Psoas muscle (tissue), 8 donors: ENCODE measurements around the gene CCDC88C. TPM values are rescaled to one million over a fixed set of nuclear protein-coding genes. Genes with fewer than 3 reads are reported as not detected.
A peak's percentile ranks its signal among the peaks of the same experiment; 100 is the strongest.

ENCODE experiments used
- ATAC-seq, 4 donors: fragments of 200-7000 bp; cut with Tn5 transposase; one replicate each; pipeline ENCODE4 v1.9.1; 2020; ENCODE audit warnings: moderate library complexity in 3 of 4, mild to moderate bottlenecking in 2 of 4
- DNase-seq, 2 donors: peaks; one replicate each; pipeline ENCODE4 v3.0.0-alpha.2; 2020
- H3K27ac ChIP-seq: fragments of 200-600 bp; one replicate; pipeline ENCODE4 v1.8.0; 2022
- H3K27me3 ChIP-seq, 3 donors: fragments of 200-600 bp in 1 of 3; one replicate each; pipeline versions ENCODE4 v1.6.1 to v1.8.0; 2013 to 2022; ENCODE audit warnings: low read length in 2 of 3, mild to moderate bottlenecking in 2 of 3, moderate library complexity in 1 of 3; ENCODE audit not compliant: insufficient read depth in 3 of 3
- H3K36me3 ChIP-seq, 2 donors: fragments of 200-600 bp in 1 of 2; one replicate each; pipeline versions ENCODE4 v1.6.1 to v1.8.0; 2013 to 2022; ENCODE audit warnings: low read depth in 1 of 2, mild to moderate bottlenecking in 1 of 2, moderate library complexity in 1 of 2; ENCODE audit not compliant: insufficient read depth in 1 of 2
- H3K4me1 ChIP-seq: fragments of 200-600 bp; one replicate; pipeline ENCODE4 v1.8.0; 2022
- H3K4me3 ChIP-seq: fragments of 200-600 bp; one replicate; pipeline ENCODE4 v1.8.0; 2022; ENCODE audit warnings: mild to moderate bottlenecking
- H3K9me3 ChIP-seq: fragments of 200-600 bp; one replicate; pipeline ENCODE4 v1.8.0; 2022
- CTCF ChIP-seq: fragments of 200-600 bp; IDR thresholded peaks from one replicate; pipeline ENCODE4 v1.8.0; 2022; ENCODE audit warnings: antibody characterized with exemption
- WGBS, 3 donors: extraction: QIAGEN DNeasy Blood & Tissue Kit; methylation state at CpG; one replicate each; pipeline versions ENCODE4 v1.1.6 to v1.1.7; 2013; 5-methylcytosine and 5-hydroxymethylcytosine counted together
- intact Hi-C, 2 donors: fragments of 100-400 bp; cut with DNase I; formaldehyde crosslinking; loops; one replicate each; pipeline versions ENCODE4 v1.11.0 to v1.14.2; 2022
- polyA plus RNA-seq, 3 donors: library from polyadenylated mRNA; stranded (reverse); fragments of 200-250 nt; gene quantifications; one replicate each; pipeline ENCODE4 v1.2.3, GENCODE V29; 2013
- total RNA-seq, 4 donors: library from RNA; stranded (reverse); fragmentation: NEBNext Ultra II Directional in 2 of 4; extraction: Animal tissue kit (Norgen Biotek cat#: 25700) in 2 of 4; gene quantifications; one replicate each; pipeline versions ENCODE4 v1.2.1 to v1.2.4, GENCODE V29; 2021 to 2023
- donor health status: healthy with polysubstance abuse.
- donor health status: DM: no; HTN: no; CAD: no; lungs with moderate emphysema.
- donor health status: Bipolar disorder and iron deficiency.
- donor health status: healthy.
- donor health status: DM: yes; HTN: yes; CAD: no.
- donor health status: DM: no; HTN: no; CAD: no.
- donor health status: DM: no; HTN: no; CAD: no.
- donor health status: DM: yes; HTN: yes; CAD: no.

Gene CCDC88C
- total and polyA plus RNA-seq, 7 donors: 0.49 to 3.9 (median 2.4) TPM

GRCh38 chr14:91327250-91327595 lies 90.4 kb downstream of the CCDC88C start:
- no peak for ATAC-seq
- no peaks in the 10 kb centered on the region for H3K4me1 ChIP-seq
- no peaks in the 10 kb centered on the region for H3K27me3 ChIP-seq
- no peak overlapping the region for H3K27ac ChIP-seq
- no peaks in the 10 kb centered on the region for H3K36me3 ChIP-seq
- intact Hi-C loops: no loop called here
- no peak overlapping the region for H3K4me3 ChIP-seq
- H3K9me3 ChIP-seq: no peaks in the 10 kb centered on the region
- 78 to 87% (median 79%) methylated on average over 7 of the region's 7 CpGs for WGBS, 3 donors
- no peak for DNase-seq
- no peak for TF ChIP-seq CTCF

GRCh38 chr14:91326514-91327249 lies 90.9 kb downstream of the CCDC88C start:
- Histone ChIP-seq H3K9me3 (no peaks in the 10 kb centered on the region), H3K27ac (no peak overlapping the region), H3K36me3 (no peaks in the 10 kb centered on the region), H3K4me1 (no peaks in the 10 kb centered on the region), H3K27me3 (no peaks in the 10 kb centered on the region), H3K4me3 (no peak overlapping the region)
- DNase-seq: no peak
- WGBS, 3 donors: 63 to 75% (median 74%) methylated on average over 14 of the region's 14 CpGs
- no peak for TF ChIP-seq CTCF
- ATAC-seq: no peak
- intact Hi-C loops: no loop called here

GRCh38 chr14:91324606-91325575 lies 92.7 kb downstream of the CCDC88C start:
- WGBS, 3 donors: 59 to 71% (median 63%) methylated on average over 20 of the region's 20 CpGs
- no peaks in the 10 kb centered on the region for H3K36me3 ChIP-seq
- no peak for DNase-seq
- no peaks in the 10 kb centered on the region for H3K9me3 ChIP-seq
- no peak for TF ChIP-seq CTCF
- H3K27me3 ChIP-seq: no peaks in the 10 kb centered on the region
- peak overlapping the region; percentile 47 for H3K27ac ChIP-seq
- ATAC-seq: peak in 1 of 4 donors; percentile 17
- intact Hi-C loops: loop anchor here (2.0 to 5.0 kb wide), 2 partner anchors 92 to 94 kb away; partner anchors contain the start of gene CCDC88C (in 1 of the 2)
- H3K4me3 ChIP-seq: peak overlapping the region; percentile 54
- H3K4me1 ChIP-seq: no peaks in the 10 kb centered on the region

GRCh38 chr14:91323671-91324605 lies 93.7 kb downstream of the CCDC88C start:
- Histone ChIP-seq H3K4me1 (no peaks in the 10 kb centered on the region), H3K36me3 (no peaks in the 10 kb centered on the region), H3K27me3 (no peaks in the 10 kb centered on the region), H3K4me3 (peak overlapping the region; percentile 54), H3K27ac (peak overlapping the region; percentile 47), H3K9me3 (no peaks in the 10 kb centered on the region)
- peak; percentile 83 to 86 for DNase-seq
- TF ChIP-seq CTCF: peak; percentile 94
- ATAC-seq: peak; percentile 67 to 85 (median 77)
- intact Hi-C loops: loop anchor here (2.0 to 5.0 kb wide), 2 partner anchors 93 to 95 kb away; partner anchors contain the start of gene CCDC88C (in 1 of the 2)
- WGBS, 3 donors: 17 to 30% (median 27%) methylated on average over 23 to 25 of the region's 25 CpGs
